ENCODE measurements around the gene UBE2A. TPM values are rescaled to one million over a fixed set of nuclear protein-coding genes. Genes with fewer than 3 reads are reported as not detected.

The UBE2A gene
- total RNA-seq, 4 donors from 2014 or later: 28.1 to 41.7 (median 35.9) TPM

GRCh38 chrX:119605464-119606279, 31.3 kb downstream of the UBE2A start:
- no peak for TF ChIP-seq CTCF (IDR thresholded peaks at IDR 0.05 in 4 of 5, conservative IDR thresholded peaks at IDR 0.05 in 1 of 5)
- no peak for TF ChIP-seq POLR2A (IDR thresholded peaks at IDR 0.05)

GRCh38 chrX:119606280-119607017, 32.1 kb downstream of the UBE2A start, which contains the start of gene NKRF:
Gene NKRF, minus strand, starts transcription at chrX:119606424.
- intact Hi-C loops (cut with DNase I; ENCODE audit: low total_unique reads): loop anchor here (2.0 to 5.0 kb wide), 2 partner anchors 184 to 369 kb away; partner anchors contain the start of genes PGRMC1 and RPL39
- TF ChIP-seq POLR2A (IDR thresholded peaks at IDR 0.05) (peak; percentile 84 to 87), CTCF (IDR thresholded peaks at IDR 0.05 in 4 of 5, conservative IDR thresholded peaks at IDR 0.05 in 1 of 5) (no peak)
- H3K27me3 ChIP-seq: no peaks in the 10 kb centered on the region
- ATAC-seq (peak; percentile 96 to 98), DNase-seq (peak; percentile 80 to 86)
- in situ Hi-C loops (cut with MboI; ENCODE audit: low sequenced_read_pairs in 4 of 4): loop anchor here in 1 of 4 donors (25.0 kb wide), 1 partner anchor 131 kb away; no protein-coding TSS in a partner anchor
- H3K9me3 ChIP-seq: no peaks in the 10 kb centered on the region
- peak within 1 kb of the TSS; percentile 86 to 91 (median 89) for H3K27ac ChIP-seq
- H3K4me1 ChIP-seq: no peaks in the 10 kb centered on the region
- peak within 1 kb of the TSS; percentile 68 to 88 (median 79) for H3K4me3 ChIP-seq
- H3K36me3 ChIP-seq: no peaks in the 10 kb centered on the region

More at GRCh38 chrX:119605464-119606279, 31.3 kb downstream of the UBE2A start:
- ATAC-seq (peak; percentile 57 to 77), DNase-seq (peak; percentile 2 to 16)
- Histone ChIP-seq H3K27me3 (no peaks in the 10 kb centered on the region), H3K9me3 (no peaks in the 10 kb centered on the region), H3K4me3 (peak overlapping the region; percentile 68 to 88 (median 79)), H3K27ac (peak overlapping the region; percentile 86 to 91 (median 89)), H3K36me3 (no peaks in the 10 kb centered on the region), H3K4me1 (no peaks in the 10 kb centered on the region)
- in situ Hi-C loops (cut with MboI; ENCODE audit: low sequenced_read_pairs in 4 of 4) (loop anchor here in 1 of 4 donors (25.0 kb wide), 1 partner anchor 132 kb away; no protein-coding TSS in a partner anchor), intact Hi-C loops (cut with DNase I; ENCODE audit: low total_unique reads) (loop anchor here (2.0 to 5.0 kb wide), 3 partner anchors 31 to 368 kb away; partner anchors contain the start of genes PGRMC1, RPL39 and UBE2A)

- Histone ChIP-seq H3K27me3 (no peaks in the 10 kb centered on the region), H3K27ac (peak overlapping the region in 3 of 4 donors; percentile 89 to 91 (median 89)), H3K4me3 (peak overlapping the region; percentile 68 to 88 (median 79)), H3K9me3 (no peaks in the 10 kb centered on the region), H3K36me3 (no peaks in the 10 kb centered on the region), H3K4me1 (no peaks in the 10 kb centered on the region)
- TF ChIP-seq CTCF (IDR thresholded peaks at IDR 0.05 in 4 of 5, conservative IDR thresholded peaks at IDR 0.05 in 1 of 5) (no peak), POLR2A (IDR thresholded peaks at IDR 0.05) (no peak)
- intact Hi-C loops (cut with DNase I; ENCODE audit: low total_unique reads) (loop anchor here (2.0 to 5.0 kb wide), 2 partner anchors 184 to 370 kb away; partner anchors contain the start of genes PGRMC1 and RPL39), in situ Hi-C loops (cut with MboI; ENCODE audit: low sequenced_read_pairs in 4 of 4) (loop anchor here in 1 of 4 donors (25.0 kb wide), 1 partner anchor 130 kb away; no protein-coding TSS in a partner anchor)
- no peak for DNase-seq
- ATAC-seq: no peak
Measured at GRCh38 chrX:119607018-119607389, 32.6 kb downstream of the UBE2A start.

- Histone ChIP-seq H3K36me3 (no peaks in the 10 kb centered on the region), H3K4me3 (no peak overlapping the region), H3K9me3 (no peaks in the 10 kb centered on the region), H3K27ac (no peak overlapping the region), H3K4me1 (no peaks in the 10 kb centered on the region), H3K27me3 (no peaks in the 10 kb centered on the region)
- ATAC-seq (no peak), DNase-seq (no peak)
- no peak for TF ChIP-seq POLR2A (IDR thresholded peaks at IDR 0.05)
- TF ChIP-seq CTCF (IDR thresholded peaks at IDR 0.05 in 4 of 5, conservative IDR thresholded peaks at IDR 0.05 in 1 of 5): no peak
- in situ Hi-C loops (cut with MboI; ENCODE audit: low sequenced_read_pairs in 4 of 4): loop anchor here in 1 of 4 donors (25.0 kb wide), 1 partner anchor 123 kb away; no protein-coding TSS in a partner anchor
- intact Hi-C loops (cut with DNase I; ENCODE audit: low total_unique reads): loop anchor here (5.0 kb wide), 1 partner anchor 78 kb away; the partner anchor contains the start of gene SEPTIN6
Measured at GRCh38 chrX:119614776-119615175, 40.4 kb downstream of the UBE2A start.
